K562 (cell line): ENCODE results near the gene RAB1B. TPM values are rescaled to one million over a fixed set of nuclear protein-coding genes. Genes with fewer than 3 reads are reported as not detected.

Experiments used
- ATF1 ChIP-seq, 2 experiments: fragments of 450-650 bp in 1 of 2; IDR thresholded peaks; 2 replicates each; pipeline ENCODE4 v1.6.1; 2016; ENCODE audit warnings: missing compliant biosample characterization in 1 of 2, missing genetic modification characterization in 1 of 2
- CBX1 ChIP-seq: sonication (generic); IDR thresholded peaks from 2 replicates; pipeline ENCODE4 v1.6.1; 2016; ENCODE audit warnings: antibody characterized with exemption, low read depth, mild to moderate bottlenecking
- CHD2 ChIP-seq: IDR thresholded peaks from 2 replicates; pipeline ENCODE4 v1.6.1; 2011; ENCODE audit warnings: low read depth, low read length
- CHD7 ChIP-seq: fragments of 200-600 bp; sonication (generic); IDR thresholded peaks from one replicate; pipeline ENCODE4 v1.6.1; 2012; ENCODE audit warnings: mild to moderate bottlenecking, low read depth, low read length, inconsistent platforms
- CTCF ChIP-seq, 3 experiments: IDR thresholded peaks in 2 of 3; conservative IDR thresholded peaks in 1 of 3; 2 replicates each; pipeline ENCODE4 v1.5.1; 2011 to 2012; ENCODE audit warnings: low read length in 3 of 3, mild to moderate bottlenecking in 3 of 3, control low read depth in 2 of 3, improper control_type of control experiment in 1 of 3, inconsistent platforms in 1 of 3, low read depth in 1 of 3, mixed read lengths in 1 of 3, moderate library complexity in 1 of 3; ENCODE audit not compliant: insufficient read depth in 2 of 3
- IFI16 ChIP-seq: fragments of 250-450 bp; sonication (Bioruptor Pico); IDR thresholded peaks from 2 replicates; pipeline ENCODE4 v2.1.2; 2022; ENCODE audit warnings: mild to moderate bottlenecking, inconsistent platforms
- polyA plus RNA-seq, 8 experiments: library from polyadenylated mRNA; depleted of rRNA in 4 of 8; stranded (reverse) in 5 of 8; unstranded in 3 of 8; fragments of >200 nt; fragmentation: Nextera tagmentation in 2 of 8; fragmentation: Illumina TruSeq in 1 of 8; extraction: Ambion mirVana in 2 of 8; extraction: Trizol in 1 of 8; gene quantifications; 2 replicates each; pipeline versions ENCODE4 v1.2.1 to v1.2.3, GENCODE V29; 2011 to 2014; ENCODE audit warnings: inconsistent platforms in 1 of 8, missing spikeins in 1 of 8
- total RNA-seq, 7 experiments: library from RNA; depleted of rRNA in 6 of 7; stranded (reverse); fragments of >200 nt in 6 of 7; fragmentation: Illumina TruSeq in 2 of 7; extraction: Trizol in 2 of 7; gene quantifications; 2 replicates each; pipeline versions ENCODE4 v1.2.1 to v1.2.3, GENCODE V29; 2011 to 2021; ENCODE audit warnings: low replicate concordance in 1 of 7
- TF ChIP-seq, protein P1 (sequence below): fragments of 450-650 bp; conservative IDR thresholded peaks from 2 replicates; pipeline ENCODE4 v1.6.1; 2016; ENCODE audit warnings: missing genetic modification characterization, low read depth, mild to moderate bottlenecking, missing compliant biosample characterization, moderate library complexity
- TF ChIP-seq, protein P2 (sequence below): fragments of 450-650 bp; IDR thresholded peaks from 2 replicates; pipeline ENCODE4 v1.6.1; 2016; ENCODE audit warnings: borderline replicate concordance

The RAB1B gene
- total and polyA plus RNA-seq, 9 of the 15 experiments (the other 6 are each of a cell fraction or from before 2014, with no cell fraction given) = 5.6 to 146 (median 98.6) TPM

DNA sequence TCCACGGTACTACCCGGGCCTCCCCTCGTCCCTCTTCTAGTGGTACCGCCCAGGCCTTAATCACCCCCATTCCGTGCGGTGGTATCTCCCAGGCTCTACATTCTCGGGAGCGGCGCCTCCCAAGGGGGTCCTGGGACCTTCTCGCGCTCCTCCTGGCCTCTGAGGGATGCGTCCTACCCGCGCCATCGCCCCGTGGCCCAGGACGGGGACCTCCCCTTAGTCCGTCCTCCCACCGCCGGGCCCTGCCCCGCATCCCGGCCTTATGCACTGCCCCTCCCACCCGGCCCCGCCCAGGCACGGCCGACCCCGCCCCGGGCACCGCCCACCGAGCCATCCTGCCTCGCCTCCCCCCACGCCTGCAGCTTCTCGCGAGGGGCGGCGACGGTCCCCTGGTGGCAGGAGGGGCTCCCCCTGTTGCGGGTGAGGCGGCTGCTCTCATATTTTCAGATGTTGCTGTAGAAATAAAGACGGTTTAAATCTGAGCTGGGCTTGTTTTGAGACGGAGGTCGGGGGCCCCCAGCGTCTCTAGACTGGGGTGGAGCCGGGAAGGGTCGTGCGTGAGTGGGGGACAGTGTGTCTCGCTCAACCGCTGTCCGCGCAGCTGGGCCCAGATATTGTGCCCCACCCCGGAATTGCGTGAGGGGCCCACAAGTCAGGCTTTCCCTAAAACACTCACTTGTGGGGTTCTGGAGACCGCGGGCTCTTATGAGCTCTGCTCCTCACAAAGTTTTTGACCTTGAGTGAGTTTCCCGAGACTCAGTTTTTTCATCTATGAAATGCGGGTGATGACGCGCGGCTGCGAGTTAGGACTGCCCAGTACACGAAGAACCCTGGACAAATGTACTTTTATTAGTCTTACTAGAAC, 828 bp upstream of the RAB1B start (continued):
- TF ChIP-seq, protein P1, sequence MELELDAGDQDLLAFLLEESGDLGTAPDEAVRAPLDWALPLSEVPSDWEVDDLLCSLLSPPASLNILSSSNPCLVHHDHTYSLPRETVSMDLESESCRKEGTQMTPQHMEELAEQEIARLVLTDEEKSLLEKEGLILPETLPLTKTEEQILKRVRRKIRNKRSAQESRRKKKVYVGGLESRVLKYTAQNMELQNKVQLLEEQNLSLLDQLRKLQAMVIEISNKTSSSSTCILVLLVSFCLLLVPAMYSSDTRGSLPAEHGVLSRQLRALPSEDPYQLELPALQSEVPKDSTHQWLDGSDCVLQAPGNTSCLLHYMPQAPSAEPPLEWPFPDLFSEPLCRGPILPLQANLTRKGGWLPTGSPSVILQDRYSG (tag) = 0 out of 2 replicates have a peak, but pooled peaks have one; percentile 29
- TF ChIP-seq CTCF (IDR thresholded peaks at IDR 0.05 in 2 of 3, conservative IDR thresholded peaks at IDR 0.05 in 1 of 3; ENCODE audit: insufficient read depth in 2 of 3, low read depth in 1 of 3, low read length in 3 of 3) (peak in 1 of 3 experiments; percentile 12; a peak in 2 of 6 replicates), CHD2 (peak; percentile 94), CBX1 (no peak), CHD7 (no peak), IFI16 (CRISPR knock-in tag) (no peak), ATF1 (CRISPR knock-in tag; IDR thresholded peaks at IDR 0.05) (no peak), ATF1 (tag; IDR thresholded peaks at IDR 0.05) (no peak)
- TF ChIP-seq, protein P2, sequence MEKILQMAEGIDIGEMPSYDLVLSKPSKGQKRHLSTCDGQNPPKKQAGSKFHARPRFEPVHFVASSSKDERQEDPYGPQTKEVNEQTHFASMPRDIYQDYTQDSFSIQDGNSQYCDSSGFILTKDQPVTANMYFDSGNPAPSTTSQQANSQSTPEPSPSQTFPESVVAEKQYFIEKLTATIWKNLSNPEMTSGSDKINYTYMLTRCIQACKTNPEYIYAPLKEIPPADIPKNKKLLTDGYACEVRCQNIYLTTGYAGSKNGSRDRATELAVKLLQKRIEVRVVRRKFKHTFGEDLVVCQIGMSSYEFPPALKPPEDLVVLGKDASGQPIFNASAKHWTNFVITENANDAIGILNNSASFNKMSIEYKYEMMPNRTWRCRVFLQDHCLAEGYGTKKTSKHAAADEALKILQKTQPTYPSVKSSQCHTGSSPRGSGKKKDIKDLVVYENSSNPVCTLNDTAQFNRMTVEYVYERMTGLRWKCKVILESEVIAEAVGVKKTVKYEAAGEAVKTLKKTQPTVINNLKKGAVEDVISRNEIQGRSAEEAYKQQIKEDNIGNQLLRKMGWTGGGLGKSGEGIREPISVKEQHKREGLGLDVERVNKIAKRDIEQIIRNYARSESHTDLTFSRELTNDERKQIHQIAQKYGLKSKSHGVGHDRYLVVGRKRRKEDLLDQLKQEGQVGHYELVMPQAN = 0 out of 2 replicates have a peak, but pooled peaks have one; percentile 53
